ENCODE results near the gene P3R3URF.

P3R3URF gene

GRCh38 chr1:46171871-46172270 lies 4.4 kb downstream of the P3R3URF start:
- DNase-seq = no peak

- DNase-seq = no peak
Measured at GRCh38 chr1:46171351-46171750, 4.9 kb downstream of the P3R3URF start.

GRCh38 chr1:46169811-46170454 lies 6.4 kb downstream of the P3R3URF start:
- no peak for DNase-seq

- DNase-seq = no peak
Measured at GRCh38 chr1:46168477-46168876, 7.8 kb downstream of the P3R3URF start.

GRCh38 chr1:46166521-46167462 lies 9.5 kb downstream of the P3R3URF start:
- no peak for DNase-seq

- DNase-seq = no peak
Measured at GRCh38 chr1:46160212-46160611, 16.1 kb downstream of the P3R3URF start.

GRCh38 chr1:46159516-46159915 lies 16.8 kb downstream of the P3R3URF start:
- DNase-seq = no peak

- DNase-seq = no peak
Measured at GRCh38 chr1:46158312-46159281, 17.7 kb downstream of the P3R3URF start.

- DNase-seq = no peak
Measured at GRCh38 chr1:46157916-46158311, 18.4 kb downstream of the P3R3URF start.

- DNase-seq = no peak
Measured at GRCh38 chr1:46153732-46154131, 22.6 kb downstream of the P3R3URF start.

- DNase-seq = no peak
Measured at GRCh38 chr1:46153228-46153627, 23.1 kb downstream of the P3R3URF start.

- no peak for DNase-seq
Measured at GRCh38 chr1:46152016-46152415, 24.3 kb downstream of the P3R3URF start.

GRCh38 chr1:46150085-46150484 lies 26.2 kb downstream of the P3R3URF start:
- DNase-seq = no peak

- no peak for DNase-seq
Measured at GRCh38 chr1:46148318-46148717, 28.0 kb downstream of the P3R3URF start.

- no peak for DNase-seq
Measured at GRCh38 chr1:46137916-46138315, 38.4 kb downstream of the P3R3URF start.

- DNase-seq = no peak
Measured at GRCh38 chr1:46136711-46137110, 39.6 kb downstream of the P3R3URF start.

GRCh38 chr1:46134660-46135331 lies 41.5 kb downstream of the P3R3URF start:
- DNase-seq = no peak

GRCh38 chr1:46133781-46134350 lies 42.4 kb downstream of the P3R3URF start:
- DNase-seq = no peak

- no peak for DNase-seq
Measured at GRCh38 chr1:46133181-46133658, 43.1 kb downstream of the P3R3URF start.

GRCh38 chr1:46132529-46133180 lies 43.6 kb downstream of the P3R3URF start, which contains the start of gene PIK3R3:
Gene PIK3R3 (minus strand): TSS chr1:46132629. CDS start chr1:46131952, 677 bp downstream.
- DNase-seq = peak; percentile 83

Data from KG1 (cell line).